Measurements from ENCODE around the gene TERT.

TERT gene

GRCh38 chr5:1228120-1228519, 66.7 kb downstream of the TERT start:
- no peak for TF ChIP-seq CTCF (IDR thresholded peaks at IDR 0.05; ENCODE audit: insufficient read depth, missing control alignments)
- DNase-seq (ENCODE audit: insufficient read length, low spot score) (no peak), FAIRE-seq (no peak)

GRCh38 chr5:1227667-1228066, 67.2 kb downstream of the TERT start:
- DNase-seq (ENCODE audit: insufficient read length, low spot score): no peak
- no peak for TF ChIP-seq CTCF (IDR thresholded peaks at IDR 0.05; ENCODE audit: insufficient read depth, missing control alignments)
- FAIRE-seq: no peak

- FAIRE-seq: no peak
- no peak for TF ChIP-seq CTCF (IDR thresholded peaks at IDR 0.05; ENCODE audit: insufficient read depth, missing control alignments)
- no peak for DNase-seq (ENCODE audit: insufficient read length, low spot score)
These were observed 67.9 kb downstream of the TERT start for GRCh38 chr5:1226839-1227581.

GRCh38 chr5:1226231-1226630, 68.6 kb downstream of the TERT start:
- DNase-seq (ENCODE audit: insufficient read length, low spot score) (no peak), FAIRE-seq (no peak)
- no peak for TF ChIP-seq CTCF (IDR thresholded peaks at IDR 0.05; ENCODE audit: insufficient read depth, missing control alignments)

GRCh38 chr5:1225081-1225480, 69.8 kb downstream of the TERT start, which contains the start of gene SLC6A18:
Gene SLC6A18 (plus strand): TSS chr5:1225381. CDS start chr5:1225478, 97 bp downstream.
- no peak for FAIRE-seq
- no peak for TF ChIP-seq CTCF (IDR thresholded peaks at IDR 0.05; ENCODE audit: insufficient read depth, missing control alignments)

GRCh38 chr5:1224631-1225030, 70.2 kb downstream of the TERT start:
- FAIRE-seq (no peak), DNase-seq (ENCODE audit: insufficient read length, low spot score) (no peak)
- no peak for TF ChIP-seq CTCF (IDR thresholded peaks at IDR 0.05; ENCODE audit: insufficient read depth, missing control alignments)

More at GRCh38 chr5:1225081-1225480, 69.8 kb downstream of the TERT start, which contains the start of gene SLC6A18:
- DNase-seq (ENCODE audit: insufficient read length, low spot score): no peak

GRCh38 chr5:1223278-1223670, 71.6 kb downstream of the TERT start:
- DNase-seq (ENCODE audit: insufficient read length, low spot score) (no peak), FAIRE-seq (no peak)
- no peak for TF ChIP-seq CTCF (IDR thresholded peaks at IDR 0.05; ENCODE audit: insufficient read depth, missing control alignments)
